PC-3 (cell line): ENCODE measurements around the gene ENDOG. TPM values are rescaled to one million over a fixed set of nuclear protein-coding genes. Genes with fewer than 3 reads are reported as not detected.
A peak's percentile ranks its signal among the peaks of the same experiment; 100 is the strongest.

ENCODE experiments used
- ATAC-seq: fragments of 200-7000 bp; cut with Tn5 transposase; 2 replicates; pipeline ENCODE4 v1.9.1; 2020; ENCODE audit warnings: mild to moderate bottlenecking, moderate library complexity
- BruUV-seq: library from RNA; stranded (reverse); fragments of 400-500 nt; replicated peaks from 2 replicates; lab custom pipeline; 2021; lab: Mats Ljungman, UMichigan
- CTCF ChIA-PET: fragments of 300-600 bp; sonication (Branson Sonifier 250); formaldehyde crosslinking; loops from one replicate; lab custom pipeline; 2022; ENCODE audit warnings: antibody characterized with exemption; lab: Charles Lee
- POLR2A ChIA-PET: fragments of 300-600 bp; sonication (Branson Sonifier 250); formaldehyde crosslinking; loops from one replicate; lab custom pipeline; 2022; ENCODE audit warnings: antibody characterized with exemption; ENCODE audit not compliant: unreplicated experiment; lab: Charles Lee
- DNase-seq: peaks from one replicate; pipeline ENCODE4 v3.0.0-alpha.2; 2015
- H2AFZ ChIP-seq: fragments of 300-600 bp; sonication (generic); 2 replicates; pipeline ENCODE4 v1.6.0; 2016; ENCODE audit warnings: antibody characterized with exemption, low read length
- H3F3A ChIP-seq: fragments of 300-600 bp; sonication (generic); one replicate; pipeline ENCODE4 v1.6.0; 2017; ENCODE audit warnings: antibody characterized with exemption, low read length, control low read depth, mild to moderate bottlenecking; ENCODE audit not compliant: unreplicated experiment
- H3K27ac ChIP-seq: fragments of 300-600 bp; sonication (generic); 2 replicates; pipeline ENCODE4 v1.5.1; 2016; ENCODE audit warnings: mild to moderate bottlenecking, low read length
- H3K27me3 ChIP-seq: fragments of 300-600 bp; sonication (generic); 2 replicates; pipeline ENCODE4 v1.6.1; 2016; ENCODE audit warnings: low read length, mixed read lengths
- H3K36me3 ChIP-seq: fragments of 300-600 bp; sonication (generic); 2 replicates; pipeline ENCODE4 v1.6.1; 2016; ENCODE audit warnings: low read depth, mixed run types, low read length, mixed read lengths
- H3K4me1 ChIP-seq: fragments of 300-600 bp; sonication (generic); 2 replicates; pipeline ENCODE4 v1.5.1; 2016; ENCODE audit warnings: low read length; ENCODE audit not compliant: insufficient read depth
- H3K4me2 ChIP-seq: fragments of 300-600 bp; sonication (generic); 2 replicates; pipeline ENCODE4 v1.6.0; 2016; ENCODE audit warnings: low read length
- H3K4me3 ChIP-seq: fragments of 300-600 bp; sonication (generic); 2 replicates; pipeline ENCODE4 v1.5.1; 2016; ENCODE audit warnings: mild to moderate bottlenecking, low read length, mixed read lengths
- H3K79me2 ChIP-seq: fragments of 300-600 bp; sonication (generic); 2 replicates; pipeline ENCODE4 v1.6.1; 2017; ENCODE audit warnings: low read length, mixed read lengths
- H3K9ac ChIP-seq: fragments of 300-600 bp; sonication (generic); 2 replicates; pipeline ENCODE4 v1.6.0; 2016; ENCODE audit warnings: mild to moderate bottlenecking, low read length
- H3K9me2 ChIP-seq: fragments of 300-600 bp; sonication (generic); replicated peaks from 2 replicates; pipeline ENCODE4 v1.6.1; 2016; ENCODE audit warnings: mixed run types, low read length, mixed read lengths
- H3K9me3 ChIP-seq: fragments of 300-600 bp; sonication (generic); 2 replicates; pipeline ENCODE4 v1.6.1; 2016; ENCODE audit warnings: low read length, mixed read lengths
- H4K20me1 ChIP-seq: fragments of 300-600 bp; sonication (generic); 2 replicates; pipeline ENCODE4 v1.6.1; 2016; ENCODE audit warnings: low read length, mixed read lengths
- EZH2 ChIP-seq: fragments of 300-600 bp; sonication (generic); IDR thresholded peaks from one replicate; pipeline ENCODE4 v1.6.1; 2017; ENCODE audit warnings: antibody characterized with exemption, mild to moderate bottlenecking, low read length; ENCODE audit not compliant: unreplicated experiment
- EZH2phosphoT487 ChIP-seq: fragments of 300-600 bp; sonication (generic); IDR thresholded peaks from 2 replicates; pipeline ENCODE4 v1.6.1; 2018; ENCODE audit warnings: mild to moderate bottlenecking, antibody characterized with exemption, low read length, borderline replicate concordance
- intact Hi-C: fragments of 100-400 bp; cut with micrococcal nuclease; formaldehyde crosslinking; loops from 2 replicates; pipeline ENCODE4 v1.9.0; 2023
- total RNA-seq: library from RNA; depleted of rRNA; stranded (reverse); fragments of >200 nt; gene quantifications from 2 replicates; pipeline ENCODE4 v1.2.3, GENCODE V29; 2014
- TF ChIP-seq, protein P1 (sequence below): fragments of 300-600 bp; sonication (generic); conservative IDR thresholded peaks from 2 replicates; pipeline ENCODE4 v1.5.1; 2017; ENCODE audit warnings: antibody characterized with exemption, low read depth, mild to moderate bottlenecking, low read length

Gene ENDOG
- total RNA-seq, 1 experiment from 2014 or later = 37.0 TPM

DNA sequence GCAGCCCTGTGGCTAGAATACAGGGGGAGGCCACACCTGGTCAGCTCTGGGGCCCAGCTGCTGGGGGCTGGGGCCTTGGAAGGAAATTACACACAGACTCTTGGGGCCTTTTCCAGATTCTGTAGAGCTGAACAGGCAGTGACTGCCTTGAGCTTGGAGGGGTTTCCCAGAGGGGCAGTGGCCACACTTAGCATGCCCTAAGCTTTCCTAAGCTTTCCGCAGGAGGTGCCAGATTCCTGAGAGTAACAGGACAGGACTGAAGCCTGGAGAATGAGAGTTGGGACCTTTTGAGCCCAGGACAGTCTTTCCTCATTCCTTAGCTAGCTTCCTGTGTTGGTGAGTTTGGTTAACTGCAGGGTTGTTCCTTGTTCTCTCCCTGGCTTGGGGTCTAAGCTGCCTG lies 29.9 kb upstream of the ENDOG start:
- H3K27ac ChIP-seq = no peak overlapping the region
- peaks cover 11% of the 10 kb centered on the region for H3K4me1 ChIP-seq
- no peak for ATAC-seq
- H3K9me3 ChIP-seq = no peaks in the 10 kb centered on the region
- ChIA-PET POLR2A (no interaction called here), CTCF (interaction anchor here (0.6 to 1.1 kb wide), 3 partner anchors 30 to 99 kb away, joined by 5 to 7 read pairs (median 5); partner anchors contain the start of gene ENDOG)
- no peak overlapping the region for H3K9ac ChIP-seq
- H3K4me3 ChIP-seq = peak overlapping the region; percentile 98; the same call in 1 of the 2 replicates
- peak overlapping the region; percentile 88 for H3K4me2 ChIP-seq
- no peak for TF ChIP-seq EZH2phosphoT487
- TF ChIP-seq EZH2 = no peak
- TF ChIP-seq, protein P1, sequence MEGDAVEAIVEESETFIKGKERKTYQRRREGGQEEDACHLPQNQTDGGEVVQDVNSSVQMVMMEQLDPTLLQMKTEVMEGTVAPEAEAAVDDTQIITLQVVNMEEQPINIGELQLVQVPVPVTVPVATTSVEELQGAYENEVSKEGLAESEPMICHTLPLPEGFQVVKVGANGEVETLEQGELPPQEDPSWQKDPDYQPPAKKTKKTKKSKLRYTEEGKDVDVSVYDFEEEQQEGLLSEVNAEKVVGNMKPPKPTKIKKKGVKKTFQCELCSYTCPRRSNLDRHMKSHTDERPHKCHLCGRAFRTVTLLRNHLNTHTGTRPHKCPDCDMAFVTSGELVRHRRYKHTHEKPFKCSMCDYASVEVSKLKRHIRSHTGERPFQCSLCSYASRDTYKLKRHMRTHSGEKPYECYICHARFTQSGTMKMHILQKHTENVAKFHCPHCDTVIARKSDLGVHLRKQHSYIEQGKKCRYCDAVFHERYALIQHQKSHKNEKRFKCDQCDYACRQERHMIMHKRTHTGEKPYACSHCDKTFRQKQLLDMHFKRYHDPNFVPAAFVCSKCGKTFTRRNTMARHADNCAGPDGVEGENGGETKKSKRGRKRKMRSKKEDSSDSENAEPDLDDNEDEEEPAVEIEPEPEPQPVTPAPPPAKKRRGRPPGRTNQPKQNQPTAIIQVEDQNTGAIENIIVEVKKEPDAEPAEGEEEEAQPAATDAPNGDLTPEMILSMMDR = no peak
- DNase-seq = no peak
- intact Hi-C loops = no loop called here
- H3K36me3 ChIP-seq = no peaks in the 10 kb centered on the region; the same call in 1 of the 2 replicates
- H3F3A ChIP-seq = no peaks in the 10 kb centered on the region
- peaks cover 18% of the 10 kb centered on the region for H3K79me2 ChIP-seq
- no peaks in the 10 kb centered on the region for H3K27me3 ChIP-seq
- no peak overlapping the region for H2AFZ ChIP-seq
- H3K9me2 ChIP-seq = no peaks in the 10 kb centered on the region
- no TSS peak for BruUV-seq
- no peaks in the 10 kb centered on the region for H4K20me1 ChIP-seq

DNA sequence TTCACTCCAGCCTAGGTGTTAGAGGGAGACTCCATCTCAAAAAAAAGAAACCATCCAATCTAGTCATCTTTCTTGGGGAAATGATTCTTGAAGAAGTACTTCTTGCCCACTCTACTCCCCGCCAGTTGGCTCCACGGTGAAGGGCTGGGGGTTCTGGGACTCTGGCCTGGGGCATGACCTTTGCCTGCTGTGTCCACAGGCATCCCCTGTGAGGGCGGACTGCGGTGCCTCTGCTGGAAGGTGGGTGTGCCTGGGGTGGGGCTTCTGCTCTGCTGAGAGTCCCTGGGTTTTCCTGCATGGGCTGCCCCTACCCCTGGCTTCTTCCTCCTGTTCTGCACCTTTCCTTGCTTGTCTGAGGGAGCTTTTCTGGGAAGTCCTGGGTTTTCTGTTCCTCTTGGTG lies 27.8 kb upstream of the ENDOG start:
- DNase-seq = no peak
- Histone ChIP-seq H3K36me3 (no peaks in the 10 kb centered on the region; the same call in 1 of the 2 replicates), H3K4me1 (peaks cover 11% of the 10 kb centered on the region), H3K9me3 (no peaks in the 10 kb centered on the region), H3F3A (no peaks in the 10 kb centered on the region), H3K4me3 (no peak overlapping the region), H3K79me2 (peaks cover 18% of the 10 kb centered on the region), H3K27me3 (no peaks in the 10 kb centered on the region), H2AFZ (no peak overlapping the region), H3K9me2 (no peaks in the 10 kb centered on the region), H4K20me1 (no peaks in the 10 kb centered on the region), H3K27ac (no peak overlapping the region), H3K9ac (no peak overlapping the region), H3K4me2 (no peak overlapping the region)
- intact Hi-C loops = no loop called here
- POLR2A ChIA-PET = no interaction called here
- ATAC-seq = no peak
- CTCF ChIA-PET = no interaction called here
- BruUV-seq = no TSS peak
- TF ChIP-seq EZH2 (no peak), EZH2phosphoT487 (no peak)
- TF ChIP-seq, protein P1 = no peak

GRCh38 chr9:128792134-128792533 lies 26.2 kb upstream of the ENDOG start:
- Histone ChIP-seq H3K27ac (no peak overlapping the region), H3K4me3 (no peak overlapping the region), H3K4me1 (peaks cover 6% of the 10 kb centered on the region; the same call in 1 of the 2 replicates), H2AFZ (no peak overlapping the region), H3K9me3 (no peaks in the 10 kb centered on the region), H3K79me2 (peaks cover 17% of the 10 kb centered on the region), H3K36me3 (no peaks in the 10 kb centered on the region; the same call in 1 of the 2 replicates), H3F3A (no peaks in the 10 kb centered on the region), H3K4me2 (no peak overlapping the region), H3K27me3 (no peaks in the 10 kb centered on the region), H3K9me2 (no peaks in the 10 kb centered on the region), H3K9ac (no peak overlapping the region), H4K20me1 (no peaks in the 10 kb centered on the region)
- TF ChIP-seq, protein P1 = no peak
- TF ChIP-seq EZH2phosphoT487 (no peak), EZH2 (no peak)
- ChIA-PET POLR2A (no interaction called here), CTCF (interaction anchor here (0.6 kb wide), 1 partner anchor 26 kb away, joined by 3 read pairs; no protein-coding TSS in a partner anchor)
- intact Hi-C loops = no loop called here
- ATAC-seq (no peak), DNase-seq (no peak)
- no TSS peak for BruUV-seq
